ENCODE data around the gene NQO2.
"Not testable (repeated sequence)": the region's sequence is repeated elsewhere in the genome, so short reads cannot be mapped to it uniquely, and the experiment has no call there.

NQO2 gene

DNA sequence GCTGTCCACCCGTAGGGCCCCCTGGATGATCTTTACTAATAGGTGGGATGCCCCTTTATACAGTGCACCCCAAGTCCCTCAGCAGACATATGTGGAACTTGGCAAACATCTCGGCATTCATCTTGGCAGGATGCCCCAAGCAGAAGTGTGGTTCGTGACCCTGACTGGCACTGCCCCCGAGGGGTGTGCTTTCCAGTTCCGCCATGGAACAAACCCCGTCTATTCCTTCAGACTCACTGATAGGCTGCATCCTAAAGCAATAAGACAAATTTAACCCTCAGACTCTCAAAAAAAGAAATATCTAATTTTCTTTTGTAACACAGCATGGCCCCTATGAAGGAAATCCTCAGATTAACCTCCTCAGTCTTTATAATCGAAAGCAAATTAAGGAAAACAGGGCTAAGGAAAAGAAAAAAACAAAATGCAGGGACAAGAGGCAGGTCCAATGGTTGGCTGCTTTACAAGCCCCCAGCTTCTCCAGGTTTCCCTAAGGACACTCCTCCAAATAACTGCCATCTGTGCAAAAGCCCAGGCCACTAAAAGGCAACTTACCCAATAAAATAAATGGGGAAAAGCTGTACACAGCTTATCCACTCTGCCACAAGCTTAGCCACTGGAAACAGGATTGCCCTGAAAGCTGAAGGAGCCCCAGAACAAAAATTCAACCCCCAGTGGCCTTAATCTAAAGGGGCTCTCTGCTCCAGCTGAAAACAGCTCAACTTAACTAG lies 38.1 kb downstream of the NQO2 start:
- no peak for DNase-seq (ENCODE audit: low spot score)

DNA sequence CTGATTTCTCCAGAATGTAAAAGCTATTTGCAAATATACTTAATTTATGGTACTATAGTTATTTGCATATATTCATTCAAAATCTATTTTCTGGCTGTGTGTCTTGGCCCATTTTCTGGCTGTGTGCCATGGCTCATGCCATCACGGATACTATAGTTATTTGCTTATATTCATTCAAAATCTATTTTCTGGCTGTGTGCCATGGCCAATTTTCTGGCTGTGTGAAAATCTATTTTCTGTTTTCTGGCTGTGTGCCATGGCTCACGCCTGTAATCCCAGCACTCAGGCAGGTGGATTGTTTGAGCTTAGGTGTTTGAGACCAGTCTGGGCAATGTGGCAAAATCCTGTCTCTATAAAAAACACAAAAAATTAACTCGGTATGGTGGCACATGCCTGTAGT lies 39.7 kb downstream of the NQO2 start:
- no peak for DNase-seq (ENCODE audit: low spot score)

DNA sequence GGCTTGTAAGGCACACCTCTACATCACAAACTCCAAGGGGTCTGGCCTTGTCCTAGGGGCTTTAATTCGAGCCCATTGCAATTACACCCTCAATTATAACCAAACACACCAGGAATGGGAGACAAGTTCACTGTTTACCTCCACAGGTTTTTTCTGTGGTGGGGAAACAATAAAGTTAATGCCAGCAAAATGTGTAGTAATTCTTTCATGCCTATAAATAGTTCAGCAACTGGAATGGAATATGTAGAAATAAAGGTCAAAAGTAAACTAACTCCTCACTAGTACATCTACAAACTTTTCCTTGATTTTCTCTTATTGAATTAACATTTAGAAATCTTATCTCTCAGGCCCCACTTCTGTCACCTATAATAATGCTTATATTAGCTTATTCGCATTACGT lies 41.5 kb downstream of the NQO2 start:
- DNase-seq (ENCODE audit: low spot score) = no peak

DNA sequence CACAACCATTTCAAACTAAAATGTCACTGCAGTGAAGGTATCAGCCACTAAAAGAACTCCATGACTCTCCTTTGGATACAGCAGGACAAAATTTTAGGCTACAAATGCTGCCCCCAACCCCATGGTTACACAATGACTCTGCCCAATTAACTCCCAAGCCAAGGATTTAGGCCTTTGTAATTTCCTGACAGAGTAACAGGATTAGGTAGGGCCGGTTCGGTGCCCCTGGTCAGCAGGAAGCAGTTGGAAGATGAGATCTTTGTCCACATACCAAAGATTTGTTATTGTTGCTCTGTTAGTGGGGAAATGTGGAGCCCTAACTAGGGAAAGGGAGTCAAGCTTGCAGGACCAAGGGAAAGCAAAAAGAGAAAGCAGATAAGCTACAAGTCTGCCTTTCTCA lies 41.9 kb downstream of the NQO2 start:
- DNase-seq (ENCODE audit: low spot score) = no peak

DNA sequence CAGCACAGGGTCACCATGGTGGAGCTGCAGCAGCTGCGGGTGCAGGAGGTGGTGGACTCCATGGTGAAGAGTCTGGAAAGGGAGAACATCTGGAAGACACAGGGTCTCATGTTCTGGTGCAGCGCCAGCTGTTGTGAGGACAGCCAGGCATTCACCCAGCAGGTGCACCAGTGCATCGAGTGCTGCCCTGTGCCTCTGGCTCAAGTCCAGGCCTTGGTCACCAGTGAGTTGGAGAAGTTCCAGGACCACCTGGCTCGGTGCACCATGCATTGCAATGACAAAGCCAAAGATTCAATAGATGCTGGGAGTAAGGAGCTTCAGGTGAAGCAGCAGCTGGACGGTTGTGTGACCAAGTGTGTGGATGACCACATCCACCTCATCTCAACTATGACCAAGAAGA lies 45.7 kb downstream of the NQO2 start:
- DNase-seq (ENCODE audit: low spot score) = no peak

DNA sequence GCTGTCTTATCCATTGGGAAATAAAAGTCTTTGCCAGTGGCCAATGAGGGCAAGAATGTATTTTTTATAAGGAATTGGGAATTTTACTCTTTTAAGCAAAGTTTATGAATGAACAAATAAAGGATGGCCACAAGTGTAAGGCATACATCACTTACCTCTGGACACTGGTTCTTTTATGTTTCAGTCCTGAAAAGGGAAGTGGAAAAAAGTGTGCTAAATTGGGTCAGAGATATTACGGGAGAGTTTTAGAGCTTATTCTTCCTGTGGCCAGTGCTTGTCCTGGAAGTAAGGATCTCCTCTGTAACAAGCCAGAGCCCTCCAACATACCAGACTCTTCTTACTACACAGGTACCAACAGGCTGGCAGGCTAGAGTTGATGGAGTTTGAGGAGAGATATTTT lies 46.1 kb downstream of the NQO2 start:
- DNase-seq (ENCODE audit: low spot score) = no peak

DNA sequence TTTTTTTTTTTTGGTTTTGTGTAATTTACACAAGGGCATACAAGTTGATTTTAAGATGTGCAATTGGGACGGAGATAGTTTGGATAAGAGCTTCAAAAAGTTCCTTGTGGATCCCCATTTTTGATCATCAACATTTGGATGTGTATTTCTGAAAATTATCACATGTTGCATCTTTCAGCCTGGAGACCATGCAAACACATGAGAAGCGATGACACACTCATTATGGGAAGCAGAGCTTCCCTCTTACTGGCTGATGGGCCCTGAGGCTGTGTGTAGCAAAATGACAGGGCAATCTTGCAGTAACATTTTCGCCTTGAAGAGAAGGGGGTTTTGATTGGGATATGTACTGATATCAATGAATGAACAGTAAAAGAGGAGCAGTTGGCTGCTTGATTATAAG lies 46.6 kb downstream of the NQO2 start:
- no peak for DNase-seq (ENCODE audit: low spot score)

DNA sequence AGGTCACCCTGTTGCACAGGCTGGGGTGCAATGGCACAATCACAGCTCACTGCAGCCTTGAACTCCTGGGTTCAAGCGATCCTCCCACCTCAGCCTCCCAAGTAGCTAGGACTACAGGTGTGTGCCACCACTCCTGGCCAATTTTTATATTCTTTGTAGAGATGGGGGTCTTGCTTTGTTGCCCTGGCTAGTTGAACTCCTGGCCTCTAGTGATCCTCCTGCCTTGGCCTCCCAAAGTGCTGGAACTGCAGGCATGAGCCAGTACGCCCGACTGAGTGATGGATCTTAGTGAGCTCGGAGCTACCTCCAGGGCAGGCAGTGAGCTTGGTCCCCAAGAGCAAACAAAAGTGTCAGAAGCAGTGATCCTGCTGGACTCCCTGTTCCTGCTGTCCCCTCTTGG lies 48.3 kb downstream of the NQO2 start:
- not testable (repeated sequence) for DNase-seq (ENCODE audit: low spot score)

DNA sequence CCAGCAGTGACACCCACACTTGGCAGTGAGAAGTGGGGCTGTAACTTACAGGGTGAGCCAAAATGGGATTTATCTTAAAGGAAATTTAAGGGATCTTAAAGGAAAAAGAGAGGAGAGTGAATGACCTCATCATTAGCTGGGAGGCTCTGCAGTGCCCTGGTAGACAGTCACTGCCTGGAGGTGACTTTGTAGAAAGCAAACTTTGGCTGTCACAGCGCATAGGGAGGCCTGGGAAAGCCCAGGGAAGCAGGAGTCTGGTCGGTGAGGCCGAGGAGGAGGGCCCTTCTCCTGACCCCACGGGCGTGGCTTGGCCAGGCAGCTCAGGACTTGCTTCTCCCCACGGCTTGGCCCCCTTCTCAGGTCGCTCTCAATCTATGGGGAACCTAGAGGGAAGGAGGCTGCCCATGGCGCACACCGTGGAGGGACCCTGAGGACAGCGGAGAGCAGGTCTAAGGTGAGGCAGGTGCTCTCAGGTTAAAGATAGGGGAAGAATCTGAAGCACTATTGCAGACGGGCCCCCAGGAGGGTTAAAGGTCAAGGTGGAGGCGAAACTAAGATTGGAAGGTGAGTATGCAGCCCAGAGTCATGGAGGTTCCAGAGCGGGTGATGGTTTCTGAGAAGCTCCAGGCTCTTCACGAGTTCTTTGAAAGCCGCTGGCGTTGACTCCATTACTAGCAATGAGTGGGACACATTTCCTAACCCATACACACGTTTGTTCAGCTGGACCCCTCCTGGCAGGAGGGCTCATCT lies 53.0 kb downstream of the NQO2 start:
- no peak for DNase-seq (ENCODE audit: low spot score)

DNA sequence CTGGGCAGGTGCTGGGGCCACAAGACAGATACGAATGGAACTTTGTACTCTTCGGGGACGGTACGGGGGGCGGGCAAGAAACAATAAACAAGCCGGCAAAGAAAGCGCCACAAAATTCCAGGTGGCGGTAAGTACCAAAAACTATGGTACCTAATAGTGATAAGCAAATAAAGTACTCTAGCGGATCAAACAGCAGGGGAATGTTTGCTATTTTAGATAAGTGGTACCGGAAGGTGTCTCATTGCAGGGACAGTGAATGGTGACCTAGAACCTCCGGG lies 53.5 kb downstream of the NQO2 start:
- DNase-seq (ENCODE audit: low spot score) = no peak

DNA sequence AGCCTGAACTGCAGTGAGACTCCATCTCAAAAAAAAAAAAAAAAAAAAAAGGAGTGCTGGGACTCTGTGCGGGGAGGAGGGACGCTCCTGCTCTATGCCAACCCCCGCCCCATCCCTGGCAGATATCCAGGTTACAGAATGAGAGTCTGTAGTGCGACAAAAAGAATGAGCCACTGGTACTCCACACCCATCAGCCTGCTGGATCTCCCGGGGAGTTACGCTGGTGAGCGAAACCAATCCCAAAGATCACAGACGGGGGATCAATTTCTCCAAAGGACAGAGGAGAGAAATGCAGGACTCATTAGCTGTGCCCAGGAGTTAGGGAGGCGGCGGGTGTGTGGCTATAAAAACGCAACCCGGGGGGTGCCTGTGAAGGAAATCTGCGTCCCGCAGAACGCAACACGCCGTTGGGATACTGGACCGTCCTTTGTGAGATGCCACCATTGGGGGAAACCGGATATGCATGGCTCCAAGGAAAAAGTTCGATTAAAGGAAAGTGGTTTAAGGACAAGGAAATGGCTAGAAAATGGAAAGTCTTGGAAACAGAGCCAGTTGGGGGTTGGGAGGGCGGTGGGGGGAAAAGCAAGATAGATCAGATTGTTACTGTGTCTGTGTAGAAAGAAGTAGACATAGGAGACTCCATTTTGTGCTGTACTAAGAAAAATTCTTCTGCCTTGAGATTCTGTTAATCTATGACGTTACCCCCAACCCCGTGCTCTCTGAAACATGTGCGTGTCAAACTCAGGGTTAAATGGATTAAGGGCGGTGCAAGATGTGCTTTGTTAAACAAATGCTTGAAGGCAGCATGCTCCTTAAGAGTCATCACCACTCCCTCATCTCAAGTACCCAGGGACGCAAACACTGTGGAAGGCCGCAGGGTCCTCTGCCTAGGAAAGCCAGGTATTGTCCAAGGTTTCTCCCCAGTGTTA lies 54.8 kb downstream of the NQO2 start:
- not testable (repeated sequence) for DNase-seq (ENCODE audit: low spot score)

DNA sequence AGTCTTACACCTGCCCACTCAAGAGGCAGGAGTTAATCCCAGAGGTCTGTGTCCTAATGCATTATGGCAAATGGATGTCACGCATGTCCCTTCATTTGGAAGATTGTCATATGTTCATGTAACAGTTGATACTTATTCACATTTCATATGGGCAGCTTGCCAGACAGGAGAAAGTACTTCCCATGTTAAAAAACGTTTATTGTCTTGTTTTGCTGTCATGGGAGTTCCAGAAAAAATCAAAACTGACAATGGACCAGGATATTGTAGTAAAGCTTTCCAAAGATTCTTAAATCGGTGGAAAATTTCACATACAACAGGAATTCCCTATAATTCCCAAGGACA lies 55.4 kb downstream of the NQO2 start:
- DNase-seq (ENCODE audit: low spot score) = not testable (repeated sequence)

DNA sequence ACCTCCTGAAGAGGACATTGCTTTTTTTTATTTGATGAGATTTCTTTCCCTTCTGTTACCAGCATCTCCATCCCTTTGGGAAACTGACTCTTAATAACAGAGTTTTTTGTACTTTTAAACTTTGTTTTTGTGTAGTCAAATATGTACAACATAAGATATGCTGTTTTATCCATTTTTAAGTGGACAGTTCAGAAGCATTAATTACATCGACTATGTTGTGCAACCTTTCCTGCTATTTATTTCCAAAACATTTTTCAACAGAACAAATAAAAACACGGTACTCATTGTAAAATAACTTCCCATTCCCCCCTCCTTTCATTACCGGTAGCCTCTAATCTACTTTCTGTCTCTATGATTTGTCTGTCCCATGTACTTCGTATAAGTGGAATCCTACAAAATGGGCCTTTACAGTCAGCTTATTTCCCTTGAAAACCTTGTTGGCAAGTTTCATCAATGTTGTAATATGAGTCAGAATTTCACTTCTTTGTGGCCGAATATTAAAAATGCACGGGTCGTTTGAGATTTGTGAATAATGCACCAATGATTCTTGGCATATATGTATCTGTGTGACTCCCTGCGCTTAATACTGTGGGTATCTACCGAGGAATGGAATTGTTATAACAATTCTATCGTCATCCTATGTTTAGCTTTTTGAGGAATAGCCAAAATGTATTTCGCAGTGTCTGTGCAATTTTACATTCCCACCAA lies 57.5 kb downstream of the NQO2 start:
- DNase-seq (ENCODE audit: low spot score) = no peak

DNA sequence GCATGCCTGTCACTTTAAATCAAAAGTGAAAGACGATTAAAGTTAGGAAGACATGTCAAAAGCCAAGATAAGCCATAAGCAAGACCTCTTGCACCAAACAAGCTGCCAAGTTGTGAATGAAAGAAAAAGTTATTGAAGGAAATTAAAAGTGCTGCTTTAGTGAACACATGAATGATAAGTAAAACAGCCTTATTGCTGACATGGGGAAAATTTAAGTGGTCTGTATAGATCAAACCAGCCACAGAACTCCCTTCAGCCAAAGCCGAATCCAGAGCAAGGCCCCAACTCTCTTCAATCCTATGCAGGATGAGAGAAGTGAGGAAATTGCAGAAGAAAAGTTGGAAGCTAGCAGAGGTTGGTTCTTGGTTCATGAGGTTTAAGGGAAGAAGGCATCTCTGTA lies 59.3 kb downstream of the NQO2 start:
- no peak for DNase-seq (ENCODE audit: low spot score)

DNA sequence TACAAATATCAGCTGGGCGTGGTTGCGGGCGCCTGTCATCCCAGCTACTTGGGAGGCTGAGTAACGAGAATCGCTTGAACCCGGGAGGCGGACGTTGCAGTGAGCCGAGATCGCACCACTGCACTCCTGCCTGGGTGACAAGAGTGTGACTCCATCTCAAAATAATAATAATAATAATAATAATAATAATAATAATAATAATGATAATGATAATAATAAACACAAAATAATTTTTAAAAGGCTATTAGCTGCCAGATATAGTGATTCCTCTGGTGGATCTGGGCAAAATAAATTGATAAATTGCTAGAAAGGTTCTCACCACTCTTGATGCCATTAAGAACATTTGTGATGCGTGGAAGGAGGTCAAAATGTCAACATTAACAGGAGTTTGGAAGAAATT lies 60.4 kb downstream of the NQO2 start:
- not testable (repeated sequence) for DNase-seq (ENCODE audit: low spot score)

DNA sequence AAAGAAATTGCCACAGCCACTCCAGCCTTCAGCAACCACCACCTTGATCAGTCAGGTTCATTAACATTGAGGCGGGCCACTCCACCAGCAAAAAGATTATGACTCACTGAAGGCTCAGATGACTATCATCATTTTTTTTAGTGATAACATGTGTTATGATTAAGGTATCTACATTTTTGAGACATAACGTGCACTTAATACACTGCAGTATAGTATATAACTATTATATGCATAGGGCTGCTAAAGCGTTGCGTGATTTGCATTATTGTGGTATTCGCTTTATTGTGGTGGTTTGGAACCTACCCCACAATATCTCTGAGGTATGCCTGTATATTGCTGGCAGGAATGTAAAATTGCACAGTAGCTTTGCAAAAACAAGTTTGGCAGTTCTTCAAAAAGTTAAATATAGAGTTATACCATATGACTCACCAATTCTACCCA lies 61.8 kb downstream of the NQO2 start:
- DNase-seq (ENCODE audit: low spot score) = no peak

DNA sequence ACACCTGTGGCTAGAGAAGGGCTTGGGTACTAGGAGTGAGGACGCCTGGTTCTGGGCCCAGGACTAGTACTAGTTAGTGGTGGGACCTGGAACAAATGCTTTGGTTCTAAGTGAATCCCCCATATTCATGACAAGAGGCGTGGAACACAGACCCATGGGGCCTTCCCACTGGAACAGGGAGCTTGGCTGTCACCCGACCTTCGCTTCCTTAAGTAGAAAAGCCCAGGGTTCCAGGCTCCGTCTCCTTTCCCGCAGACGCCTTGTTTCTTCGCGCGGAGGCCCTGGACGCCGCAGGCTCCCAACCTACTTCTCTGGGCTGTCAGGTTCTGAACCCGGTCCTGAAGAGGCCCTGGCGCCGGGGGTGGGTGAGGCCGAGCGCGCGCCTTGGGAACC lies 63.6 kb downstream of the NQO2 start:
- not testable (repeated sequence) for DNase-seq (ENCODE audit: low spot score)

DNA sequence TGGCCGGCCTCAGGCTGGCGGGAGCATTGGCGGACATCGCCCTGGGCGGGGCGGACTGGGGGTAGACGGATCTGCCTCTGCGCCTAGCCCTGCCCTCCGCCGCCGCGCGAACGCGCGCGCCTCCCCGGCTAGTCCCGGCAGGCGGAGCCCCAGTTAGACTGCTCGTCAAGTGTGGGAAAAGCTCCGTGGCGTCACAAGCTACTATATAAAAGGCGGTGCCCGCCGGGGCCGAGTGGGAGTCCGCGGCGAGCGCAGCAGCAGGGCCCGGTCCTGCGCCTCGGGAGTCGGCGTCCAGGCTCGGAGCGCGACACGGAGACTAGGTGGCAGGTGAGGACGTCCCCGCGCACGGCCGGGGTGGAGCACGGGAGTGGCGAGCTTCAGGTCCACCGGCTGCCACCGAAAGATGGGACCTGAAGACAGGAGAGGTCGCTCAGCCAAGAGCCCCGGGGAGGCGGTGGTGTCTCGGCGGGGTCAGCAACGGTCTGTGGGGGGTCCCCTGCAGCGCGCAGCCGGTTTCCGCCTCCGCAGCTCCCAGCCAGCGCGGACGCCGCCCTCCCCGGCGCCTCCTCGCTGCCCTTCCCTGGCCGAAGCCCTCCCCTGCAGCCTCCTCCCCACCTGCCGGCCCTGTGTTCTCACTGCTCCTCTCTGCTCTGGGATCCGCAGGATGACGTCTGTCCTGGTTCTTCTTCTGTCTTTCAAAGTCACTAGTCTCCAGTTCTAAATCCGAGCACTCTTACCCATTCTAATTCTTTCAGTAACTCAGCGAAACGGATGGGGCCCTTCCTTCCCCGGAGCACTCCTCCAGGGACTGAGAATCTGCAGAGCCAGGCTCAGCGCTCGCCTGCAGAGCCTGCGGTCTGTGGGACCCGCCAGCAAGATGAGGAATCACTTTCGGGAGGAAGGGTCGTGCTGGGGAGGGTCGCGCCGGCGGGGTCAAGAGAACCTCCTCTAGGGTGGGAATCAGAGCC lies 64.3 kb downstream of the NQO2 start:
- DNase-seq (ENCODE audit: low spot score) = peak; percentile 92

DNA sequence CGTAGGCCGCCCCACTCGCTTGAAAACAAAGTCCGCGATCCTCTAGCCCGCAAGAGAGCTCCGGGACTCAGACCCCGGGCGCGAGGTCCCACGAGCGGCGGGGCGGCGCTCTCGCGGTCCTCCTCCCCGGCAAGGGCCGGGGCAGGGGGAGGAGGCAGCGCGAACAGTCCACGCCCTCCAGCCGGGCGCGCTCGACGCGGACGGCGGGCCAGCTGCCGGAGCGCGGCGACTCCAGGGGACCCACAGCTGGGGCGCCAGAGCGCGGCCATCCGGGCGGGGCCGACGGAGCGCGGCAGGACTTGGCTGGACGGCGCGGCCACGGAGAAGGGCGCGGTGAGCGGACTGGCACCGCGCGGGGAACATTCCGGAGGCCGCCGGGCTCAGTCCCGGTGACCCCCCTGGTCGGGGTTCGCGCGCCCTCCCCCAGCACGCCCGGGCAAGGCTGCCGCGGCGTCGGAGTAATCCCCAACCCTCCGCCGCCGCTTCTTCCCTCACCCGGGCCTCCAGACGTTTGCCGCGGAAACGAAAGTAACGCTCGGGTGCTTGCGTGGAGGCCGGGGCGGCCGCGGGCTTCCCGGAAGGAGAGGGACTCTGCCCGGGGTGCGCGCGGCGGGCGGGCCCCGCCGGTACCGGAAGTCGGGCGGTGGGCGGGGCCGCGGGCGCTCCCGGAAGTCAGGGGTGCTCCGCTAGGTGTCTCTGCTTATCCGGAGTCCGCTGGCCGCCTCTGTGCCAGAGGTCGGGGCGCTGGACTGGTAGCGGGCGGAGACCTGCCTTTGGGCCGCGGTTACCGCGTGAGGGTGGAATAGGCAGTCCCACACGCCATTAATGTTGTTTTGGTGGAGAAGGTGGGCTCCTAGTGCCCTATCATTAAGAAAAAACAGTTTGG lies 68.9 kb downstream of the NQO2 start, which contains the start of gene RIPK1:
Gene RIPK1, plus strand, starts transcription at position 166 of the 886 bp plus-strand sequence. CDS start 8,330 bp downstream, outside the sequence.
- peak; percentile 93 for DNase-seq (ENCODE audit: low spot score)

All from CD4-positive, alpha-beta T cell treated with Interleukin-6 at 100 ng/mL for 8 hours (primary cell).